ENCODE results near the gene MYO1B.

DNA sequence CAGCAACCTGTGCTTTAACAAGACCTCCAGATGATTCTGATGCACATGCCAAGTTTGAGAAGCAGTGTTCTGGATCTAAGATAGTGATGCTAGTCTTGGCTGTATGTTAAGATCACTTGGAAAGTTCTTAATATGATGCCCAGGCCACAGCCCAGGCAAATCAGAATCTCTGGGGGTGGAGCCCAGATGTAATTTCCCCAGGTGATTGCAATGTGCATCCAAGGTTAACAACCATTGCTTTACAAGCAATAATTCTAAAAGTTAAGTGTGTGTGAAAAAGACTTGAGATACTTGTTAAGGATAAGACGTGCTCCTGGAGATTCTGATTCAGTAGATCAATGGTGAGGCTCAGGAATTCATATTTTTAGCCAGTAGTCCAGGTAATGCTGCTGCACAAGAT lies 44.3 kb upstream of the MYO1B start:
- TF ChIP-seq EZH2 (IDR thresholded peaks at IDR 0.05; ENCODE audit: insufficient read depth, poor library complexity, severe bottlenecking) (no peak), EZH2phosphoT487 (IDR thresholded peaks at IDR 0.05; ENCODE audit: insufficient read depth, low read depth) (no peak)

Data from GM23248 (cell line).